ENCODE results near the gene PIH1D1.
"Not testable (repeated sequence)": the region's sequence is repeated elsewhere in the genome, so short reads cannot be mapped to it uniquely, and the experiment has no call there.

Gene PIH1D1

GRCh38 chr19:49479975-49480628, 28.5 kb upstream of the PIH1D1 start:
- no peak for DNase-seq

GRCh38 chr19:49475995-49476880, 24.6 kb upstream of the PIH1D1 start:
- DNase-seq = peak; percentile 77

- no peak for DNase-seq
These were observed 23.7 kb upstream of the PIH1D1 start for GRCh38 chr19:49475191-49475917.

- no peak for DNase-seq
These were observed 22.9 kb upstream of the PIH1D1 start for GRCh38 chr19:49474542-49474924.

GRCh38 chr19:49473868-49474541, 22.4 kb upstream of the PIH1D1 start, which contains the start of gene FLT3LG:
FLT3LG (plus strand) TSS chr19:49474215; CDS start chr19:49474640, 425 bp downstream.
- peak; percentile 97 for DNase-seq

- DNase-seq = not testable (repeated sequence)
These were observed 21.9 kb upstream of the PIH1D1 start for GRCh38 chr19:49473501-49473867.

GRCh38 chr19:49472936-49473335, 21.3 kb upstream of the PIH1D1 start:
- no peak for DNase-seq

- no peak for DNase-seq
These were observed 19.0 kb upstream of the PIH1D1 start for GRCh38 chr19:49470615-49470978.

- peak; percentile 94 for DNase-seq
These were observed 18.4 kb upstream of the PIH1D1 start for GRCh38 chr19:49469828-49470614.

- peak; percentile 99 for DNase-seq
These were observed 17.3 kb upstream of the PIH1D1 start for GRCh38 chr19:49468746-49469447.

- no peak for DNase-seq
These were observed 16.6 kb upstream of the PIH1D1 start for GRCh38 chr19:49468199-49468598.

- DNase-seq = no peak
These were observed 13.8 kb upstream of the PIH1D1 start for GRCh38 chr19:49465371-49465770.

GRCh38 chr19:49463960-49464740, 12.5 kb upstream of the PIH1D1 start:
- DNase-seq = no peak

GRCh38 chr19:49462492-49462891, 10.9 kb upstream of the PIH1D1 start:
- no peak for DNase-seq

GRCh38 chr19:49461656-49462055, 10.0 kb upstream of the PIH1D1 start:
- DNase-seq = no peak

GRCh38 chr19:49461130-49461529, 9.5 kb upstream of the PIH1D1 start:
- not testable (repeated sequence) for DNase-seq

GRCh38 chr19:49459388-49459787, 7.8 kb upstream of the PIH1D1 start:
- DNase-seq = no peak

GRCh38 chr19:49458567-49458903, 6.9 kb upstream of the PIH1D1 start:
- DNase-seq = no peak

GRCh38 chr19:49456326-49456725, 4.7 kb upstream of the PIH1D1 start:
- no peak for DNase-seq

- no peak for DNase-seq
These were observed 4.2 kb upstream of the PIH1D1 start for GRCh38 chr19:49455773-49456172.

GRCh38 chr19:49453757-49454240, 2.2 kb upstream of the PIH1D1 start:
- peak; percentile 48 for DNase-seq
